GM10847 (cell line): ENCODE measurements around the gene ILK.

Experiments
- POLR2A ChIP-seq: IDR thresholded peaks from 2 replicates; pipeline ENCODE4 v1.6.1; 2011; ENCODE audit not compliant: insufficient read length; ENCODE audit errors: extremely low read depth

Gene ILK

DNA sequence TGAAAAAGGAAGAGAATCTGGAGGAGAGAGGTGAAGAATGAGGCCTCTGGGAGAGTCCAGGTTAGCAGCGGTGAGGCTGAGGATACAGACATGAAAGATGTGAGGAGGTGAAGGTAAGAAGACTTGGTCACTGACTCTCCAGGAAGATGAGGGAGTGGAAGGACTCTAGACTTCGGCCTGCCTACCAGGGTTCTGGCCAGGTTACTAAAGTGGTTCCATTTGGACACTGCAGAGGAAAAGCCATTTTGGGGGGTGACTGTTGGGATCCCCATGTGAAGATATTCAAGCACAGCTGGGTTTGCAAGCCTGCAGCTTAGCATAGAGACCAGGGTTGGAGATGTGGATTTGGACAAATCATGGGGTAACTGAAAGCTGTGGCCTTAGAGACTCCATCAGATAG, 44.3 kb downstream of the ILK start:
- TF ChIP-seq POLR2A, result no peak

GRCh38 chr11:6648501-6648900, 44.9 kb downstream of the ILK start:
- no peak for TF ChIP-seq POLR2A

DNA sequence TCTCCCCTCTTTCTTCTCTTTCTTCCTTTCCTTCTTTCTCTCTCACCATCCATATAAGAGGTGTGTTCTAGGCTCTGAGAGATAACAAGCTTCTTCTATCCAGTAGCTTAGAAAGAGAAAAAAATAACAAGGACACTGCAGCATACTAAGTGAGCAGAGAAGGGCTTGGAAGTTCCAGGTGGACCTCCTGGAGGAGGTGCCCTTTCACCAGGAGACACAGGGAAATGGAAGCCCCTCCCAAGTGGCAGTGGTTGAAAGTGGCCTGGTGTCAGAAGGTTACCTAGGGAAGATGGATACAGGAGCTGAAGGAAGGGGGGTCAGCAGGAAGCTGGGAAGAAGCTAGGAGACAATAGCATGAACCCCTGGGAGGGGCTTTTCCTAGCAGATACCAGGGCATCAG, 46.5 kb downstream of the ILK start:
- no peak for TF ChIP-seq POLR2A

- no peak for TF ChIP-seq POLR2A
Measured at GRCh38 chr11:6650980-6651379, 47.4 kb downstream of the ILK start.

GRCh38 chr11:6652182-6652581, 48.6 kb downstream of the ILK start:
- TF ChIP-seq POLR2A, result no peak

- no peak for TF ChIP-seq POLR2A
Measured at GRCh38 chr11:6653097-6653496, 49.5 kb downstream of the ILK start.

DNA sequence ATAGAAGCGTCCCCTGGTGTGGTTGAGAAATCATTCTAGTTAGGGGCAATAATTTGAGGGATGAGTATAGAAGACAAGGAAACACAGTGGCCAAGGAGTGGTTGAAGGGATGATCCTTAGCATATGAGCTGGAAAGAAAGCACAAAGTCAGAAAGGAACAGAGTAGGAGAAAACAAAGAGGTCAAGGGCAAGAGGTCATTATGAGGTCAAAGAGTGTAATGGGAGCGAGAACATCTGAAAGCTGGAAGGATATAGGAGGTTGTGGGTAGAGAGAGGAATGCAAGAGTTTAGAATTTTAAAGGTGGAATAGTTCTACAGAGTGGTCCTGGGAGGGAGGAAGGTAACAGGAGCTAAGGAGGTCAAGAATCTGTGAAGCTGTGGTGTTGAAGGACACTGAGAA, 50.1 kb downstream of the ILK start:
- TF ChIP-seq POLR2A, result no peak

GRCh38 chr11:6654281-6655019, 50.9 kb downstream of the ILK start:
- TF ChIP-seq POLR2A, result no peak

DNA sequence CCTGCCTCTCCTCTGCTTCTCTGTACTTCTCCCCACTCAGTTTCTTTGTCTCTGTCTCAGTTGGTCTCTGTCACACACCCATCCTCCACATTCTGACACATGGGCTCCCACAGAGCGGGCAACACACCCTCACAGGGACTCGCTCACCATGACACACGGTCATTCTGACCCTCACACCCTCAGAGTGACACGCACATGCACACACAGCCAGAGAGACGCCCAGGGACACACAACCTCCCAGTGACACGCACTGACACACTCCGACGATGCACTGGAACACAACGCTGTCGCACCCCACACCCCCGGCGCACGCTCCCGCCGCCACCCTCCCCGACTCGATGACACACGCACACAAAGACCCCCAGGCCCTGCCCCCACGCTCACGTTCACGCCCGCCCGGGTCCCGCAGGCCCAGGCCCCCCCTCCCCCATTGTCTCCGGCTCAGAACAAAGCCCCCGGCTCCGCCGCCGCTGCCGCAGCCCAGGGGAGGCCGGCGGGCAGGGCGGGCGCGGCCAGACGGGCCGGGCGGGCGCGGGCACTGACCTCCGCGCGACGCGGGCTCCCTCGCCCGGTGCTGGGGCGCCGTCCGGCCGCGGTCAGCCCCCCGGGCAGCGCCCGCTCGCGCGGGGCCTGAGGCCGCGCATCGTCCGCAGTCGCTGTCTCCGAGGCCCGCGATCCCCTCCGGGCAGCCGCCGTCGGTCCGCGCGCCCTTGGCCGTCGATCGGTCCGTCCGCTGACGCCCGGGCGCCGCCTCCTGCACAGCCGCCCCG, 51.6 kb downstream of the ILK start:
- no peak for TF ChIP-seq POLR2A

- no peak for TF ChIP-seq POLR2A
Measured at GRCh38 chr11:6655790-6656583, 52.4 kb downstream of the ILK start, which contains the start of gene DCHS1. Gene DCHS1 (minus strand): TSS chr11:6655809. CDS start chr11:6641613, 14,196 bp downstream.

- no peak for TF ChIP-seq POLR2A
Measured at GRCh38 chr11:6656584-6656915, 53.0 kb downstream of the ILK start.

GRCh38 chr11:6656936-6657335, 53.4 kb downstream of the ILK start:
- TF ChIP-seq POLR2A, result no peak

DNA sequence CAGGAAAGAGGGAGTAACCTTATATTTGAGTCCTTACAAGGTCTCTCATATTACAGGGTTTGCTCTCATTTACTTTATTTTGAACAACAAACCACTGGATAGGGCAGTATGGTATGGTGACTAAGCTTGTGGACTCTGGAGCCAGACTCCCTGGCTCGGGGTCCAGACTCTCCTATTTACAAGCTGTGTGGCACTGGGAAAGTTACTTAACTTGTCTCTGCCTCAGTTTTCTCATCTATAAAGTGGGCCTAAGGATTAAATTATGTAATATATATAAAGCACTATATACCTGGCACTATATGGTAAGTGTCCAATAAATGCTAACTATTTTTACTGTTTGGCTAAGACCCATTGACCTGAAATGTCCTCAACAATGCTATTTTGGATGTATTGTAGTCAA, 53.8 kb downstream of the ILK start:
- no peak for TF ChIP-seq POLR2A

DNA sequence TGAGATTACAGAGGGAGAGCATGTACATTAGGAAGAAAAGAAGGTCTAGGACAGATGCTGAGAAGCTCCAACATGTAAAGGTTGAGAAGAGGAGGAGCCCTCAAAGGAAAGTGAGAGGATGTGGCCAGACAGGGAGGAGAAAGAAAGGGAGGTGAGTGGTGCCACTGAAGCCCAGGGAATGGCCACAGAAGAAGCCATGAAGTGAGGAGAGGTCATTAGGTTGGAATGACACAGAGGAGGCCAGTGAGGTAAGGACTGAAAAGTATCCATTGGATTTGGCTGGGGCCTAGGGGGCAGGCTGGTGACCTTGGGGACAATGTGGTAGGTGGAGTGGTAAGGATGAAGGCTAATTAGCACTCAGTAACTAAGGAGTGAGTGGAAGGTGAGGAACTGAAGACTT, 55.1 kb downstream of the ILK start:
- TF ChIP-seq POLR2A, result no peak
